ENCODE results near the gene TGFB1I1. TPM values are rescaled to one million over a fixed set of nuclear protein-coding genes. Genes with fewer than 3 reads are reported as not detected.

Gene TGFB1I1
- total RNA-seq, 1 experiment from 2014 or later, result 9.3 TPM

GRCh38 chr16:31451201-31451600, 20.8 kb upstream of the TGFB1I1 start:
- Mint-ChIP-seq H3K36me3 (ENCODE audit: insufficient read depth, unreplicated experiment) (peaks cover 17% of the 10 kb centered on the region), H3K4me3 (ENCODE audit: unreplicated experiment) (no peak overlapping the region), H3K27me3 (ENCODE audit: insufficient read depth, unreplicated experiment) (no peaks in the 10 kb centered on the region), H3K9me3 (ENCODE audit: unreplicated experiment) (no peaks in the 10 kb centered on the region), H3K4me1 (ENCODE audit: low read depth, unreplicated experiment) (peaks cover 13% of the 10 kb centered on the region), H3K27ac (ENCODE audit: unreplicated experiment) (no peak overlapping the region)
- TF ChIP-seq CTCF (IDR thresholded peaks at IDR 0.05; ENCODE audit: insufficient read depth in 1 of 2, low read depth in 1 of 2, low read length in 1 of 2, severe bottlenecking in 1 of 2, unreplicated experiment in 1 of 2), result no peak
- intact Hi-C loops (cut with micrococcal nuclease; ENCODE audit: unreplicated experiment), result loop anchor here (10.0 kb wide), 2 partner anchors 316 to 424 kb away; partner anchors contain the start of genes PRSS8 and ZNF267
- CTCF ChIA-PET, result interaction anchor here (0.6 to 1.6 kb wide), 4 partner anchors 9 to 377 kb away, joined by 3 to 10 read pairs (median 5); partner anchors contain the start of genes ZNF646, ZNF668 and ZNF843
- POLR2A ChIA-PET, result interaction anchor here (0.5 to 1.4 kb wide), 3 partner anchors 9 to 646 kb away, joined by 3 to 5 read pairs (median 4); partner anchors contain the start of gene ZNF843
- no TSS peak for BruUV-seq (replicated peaks)
- no peak for DNase-seq
- Histone ChIP-seq H3K9me3 (no peaks in the 10 kb centered on the region), H3K36me3 (ENCODE audit: control insufficient read depth, insufficient read depth, low read length) (no peaks in the 10 kb centered on the region; the same call in 1 of the 2 replicates), H3K4me1 (peaks cover 11% of the 10 kb centered on the region), H3K4me3 (ENCODE audit: low read depth, low read length) (no peak overlapping the region), H3K27me3 (replicated peaks; ENCODE audit: control insufficient read depth, insufficient read depth, low read length) (no peaks in the 10 kb centered on the region)

GRCh38 chr16:31451681-31452351, 20.1 kb upstream of the TGFB1I1 start:
- DNase-seq, result peak; percentile 78 to 79
- peak overlapping the region; percentile 1 for H3K4me3 Mint-ChIP-seq (ENCODE audit: unreplicated experiment)
- intact Hi-C loops (cut with micrococcal nuclease; ENCODE audit: unreplicated experiment), result loop anchor here (10.0 kb wide), 2 partner anchors 317 to 423 kb away; partner anchors contain the start of genes PRSS8 and ZNF267
- no peak overlapping the region for H3K27ac Mint-ChIP-seq (ENCODE audit: unreplicated experiment)
- POLR2A ChIA-PET, result interaction anchor here (0.5 to 1.4 kb wide), 2 partner anchors 9 to 646 kb away, joined by 3 to 4 read pairs; partner anchors contain the start of gene ZNF843
- no peak overlapping the region for H3K4me3 ChIP-seq (ENCODE audit: low read depth, low read length)
- no TSS peak for BruUV-seq (replicated peaks)
- no peaks in the 10 kb centered on the region for H3K9me3 ChIP-seq
- peaks cover 11% of the 10 kb centered on the region for H3K4me1 ChIP-seq
- no peaks in the 10 kb centered on the region for H3K27me3 Mint-ChIP-seq (ENCODE audit: insufficient read depth, unreplicated experiment)
- H3K27me3 ChIP-seq (replicated peaks; ENCODE audit: control insufficient read depth, insufficient read depth, low read length), result no peaks in the 10 kb centered on the region
- H3K36me3 Mint-ChIP-seq (ENCODE audit: insufficient read depth, unreplicated experiment), result peaks cover 17% of the 10 kb centered on the region
- peak; percentile 59 to 73 for TF ChIP-seq CTCF (IDR thresholded peaks at IDR 0.05; ENCODE audit: insufficient read depth in 1 of 2, low read depth in 1 of 2, low read length in 1 of 2, severe bottlenecking in 1 of 2, unreplicated experiment in 1 of 2)
- peaks cover 13% of the 10 kb centered on the region for H3K4me1 Mint-ChIP-seq (ENCODE audit: low read depth, unreplicated experiment)
- H3K36me3 ChIP-seq (ENCODE audit: control insufficient read depth, insufficient read depth, low read length), result no peaks in the 10 kb centered on the region; the same call in 1 of the 2 replicates
- CTCF ChIA-PET, result interaction anchor here (0.5 to 1.6 kb wide), 5 partner anchors 9 to 378 kb away, joined by 3 to 10 read pairs (median 4); partner anchors contain the start of genes ZNF646, ZNF668 and ZNF843
- H3K9me3 Mint-ChIP-seq (ENCODE audit: unreplicated experiment), result no peaks in the 10 kb centered on the region

- Histone ChIP-seq H3K36me3 (ENCODE audit: control insufficient read depth, insufficient read depth, low read length) (no peaks in the 10 kb centered on the region; the same call in 1 of the 2 replicates), H3K27me3 (replicated peaks; ENCODE audit: control insufficient read depth, insufficient read depth, low read length) (no peaks in the 10 kb centered on the region), H3K4me3 (ENCODE audit: low read depth, low read length) (no peak overlapping the region), H3K9me3 (no peaks in the 10 kb centered on the region), H3K4me1 (peaks cover 16% of the 10 kb centered on the region)
- POLR2A ChIA-PET, result no interaction called here
- CTCF ChIA-PET, result interaction anchor here (1.6 kb wide), 1 partner anchor 379 kb away, joined by 10 read pairs; the partner anchor contains the start of genes ZNF646 and ZNF668
- TF ChIP-seq CTCF (IDR thresholded peaks at IDR 0.05; ENCODE audit: insufficient read depth in 1 of 2, low read depth in 1 of 2, low read length in 1 of 2, severe bottlenecking in 1 of 2, unreplicated experiment in 1 of 2), result no peak
- Mint-ChIP-seq H3K4me1 (ENCODE audit: low read depth, unreplicated experiment) (peaks cover 13% of the 10 kb centered on the region), H3K27me3 (ENCODE audit: insufficient read depth, unreplicated experiment) (no peaks in the 10 kb centered on the region), H3K27ac (ENCODE audit: unreplicated experiment) (no peak overlapping the region), H3K9me3 (ENCODE audit: unreplicated experiment) (no peaks in the 10 kb centered on the region), H3K36me3 (ENCODE audit: insufficient read depth, unreplicated experiment) (peaks cover 18% of the 10 kb centered on the region), H3K4me3 (ENCODE audit: unreplicated experiment) (no peak overlapping the region)
- BruUV-seq (replicated peaks), result no TSS peak
- DNase-seq, result no peak
- intact Hi-C loops (cut with micrococcal nuclease; ENCODE audit: unreplicated experiment), result loop anchor here (10.0 kb wide), 2 partner anchors 318 to 422 kb away; partner anchors contain the start of genes PRSS8 and ZNF267
Measured at GRCh38 chr16:31452631-31453106, 19.3 kb upstream of the TGFB1I1 start.

Measured in Caco-2 (cell line).